ENCODE data around the gene MDFI. TPM values are rescaled to one million over a fixed set of nuclear protein-coding genes. Genes with fewer than 3 reads are reported as not detected.

The MDFI gene
- 2.6 and 5.0 TPM in 2 replicates for total RNA-seq (2014; rRNA removed; shearing (Covaris generic))

GRCh38 chr6:41638002-41638934 lies at the start of gene MDFI:
Gene MDFI, plus strand, starts transcription at chr6:41638468. Its CDS starts 282 bp downstream, at chr6:41638750.
- no peak for DNase-seq (ENCODE audit: low read depth)

- no peak for DNase-seq (ENCODE audit: low read depth)
Measured at GRCh38 chr6:41589223-41589622, 49.0 kb upstream of the MDFI start.

GRCh38 chr6:41589636-41590622 lies 48.3 kb upstream of the MDFI start:
- no peak for DNase-seq (ENCODE audit: low read depth)

- DNase-seq (ENCODE audit: low read depth), result no peak
Measured at GRCh38 chr6:41591122-41591521, 47.1 kb upstream of the MDFI start.

- DNase-seq (ENCODE audit: low read depth), result peak; percentile 54
Measured at GRCh38 chr6:41591859-41592502, 46.3 kb upstream of the MDFI start.

GRCh38 chr6:41593406-41593805 lies 44.9 kb upstream of the MDFI start:
- no peak for DNase-seq (ENCODE audit: low read depth)

GRCh38 chr6:41593839-41594238 lies 44.4 kb upstream of the MDFI start:
- no peak for DNase-seq (ENCODE audit: low read depth)

- no peak for DNase-seq (ENCODE audit: low read depth)
Measured at GRCh38 chr6:41594326-41594725, 43.9 kb upstream of the MDFI start.

- no peak for DNase-seq (ENCODE audit: low read depth)
Measured at GRCh38 chr6:41594766-41595165, 43.5 kb upstream of the MDFI start.

- no peak for DNase-seq (ENCODE audit: low read depth)
Measured at GRCh38 chr6:41595166-41595565, 43.1 kb upstream of the MDFI start.

- no peak for DNase-seq (ENCODE audit: low read depth)
Measured at GRCh38 chr6:41596096-41596685, 42.1 kb upstream of the MDFI start.

- no peak for DNase-seq (ENCODE audit: low read depth)
Measured at GRCh38 chr6:41596807-41597206, 41.5 kb upstream of the MDFI start.

GRCh38 chr6:41597246-41598000 lies 40.8 kb upstream of the MDFI start:
- no peak for DNase-seq (ENCODE audit: low read depth)

- no peak for DNase-seq (ENCODE audit: low read depth)
Measured at GRCh38 chr6:41598670-41599014, 39.6 kb upstream of the MDFI start.

- DNase-seq (ENCODE audit: low read depth), result no peak
Measured at GRCh38 chr6:41599015-41599851, 39.0 kb upstream of the MDFI start.

GRCh38 chr6:41599852-41600445 lies 38.3 kb upstream of the MDFI start:
- no peak for DNase-seq (ENCODE audit: low read depth)

GRCh38 chr6:41600499-41601247 lies 37.6 kb upstream of the MDFI start:
- no peak for DNase-seq (ENCODE audit: low read depth)

- DNase-seq (ENCODE audit: low read depth), result no peak
Measured at GRCh38 chr6:41601248-41601549, 37.1 kb upstream of the MDFI start.

GRCh38 chr6:41602422-41602743 lies 35.9 kb upstream of the MDFI start:
- DNase-seq (ENCODE audit: low read depth), result no peak
